DOHH2 (cell line): ENCODE results near the gene CERS6.

ENCODE experiments used
- CTCF ChIP-seq: fragments of 200-600 bp; sonication (generic); IDR thresholded peaks from one replicate; pipeline ENCODE4 v1.5.1; 2014; ENCODE audit warnings: antibody characterized with exemption, mild to moderate bottlenecking, low read depth, low read length; ENCODE audit not compliant: poor library complexity, severe bottlenecking
- EZH2phosphoT487 ChIP-seq: fragments of 200-600 bp; sonication (generic); IDR thresholded peaks from 2 replicates; pipeline ENCODE4 v1.6.1; 2017; ENCODE audit warnings: borderline replicate concordance, mild to moderate bottlenecking, antibody characterized with exemption, low read length, moderate library complexity, mixed read lengths

DNA sequence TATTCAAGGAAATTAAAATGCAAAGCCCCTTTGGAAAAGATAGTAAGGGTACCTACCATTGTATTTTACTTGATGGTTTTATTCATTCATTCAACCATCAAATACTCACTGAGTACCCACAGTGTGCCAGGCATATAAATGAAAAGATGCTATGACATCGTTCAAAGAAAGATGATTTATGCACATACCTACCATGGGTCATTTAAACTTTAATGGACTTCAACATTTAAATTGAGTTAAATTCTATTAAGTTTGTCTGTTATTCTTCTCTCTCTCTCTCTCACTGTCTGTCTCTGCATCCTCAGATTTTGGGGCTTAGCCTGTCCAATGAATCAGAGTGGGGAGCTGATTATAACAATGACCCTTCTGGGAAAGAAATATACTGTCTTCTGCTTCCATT is 87.9 kb downstream of the CERS6 start:
- TF ChIP-seq CTCF (no peak), EZH2phosphoT487 (no peak)
